ENCODE measurements around the gene CELA3A.
"Not testable (repeated sequence)": the region's sequence is repeated elsewhere in the genome, so short reads cannot be mapped to it uniquely, and the experiment has no call there.

The CELA3A gene

GRCh38 chr1:21982122-21982521, 19.3 kb upstream of the CELA3A start:
- DNase-seq: not testable (repeated sequence)

- not testable (repeated sequence) for DNase-seq
These were observed 17.9 kb upstream of the CELA3A start for GRCh38 chr1:21983539-21983938.

GRCh38 chr1:21985893-21986292, 15.6 kb upstream of the CELA3A start:
- not testable (repeated sequence) for DNase-seq

GRCh38 chr1:21986386-21986785, 15.1 kb upstream of the CELA3A start:
- not testable (repeated sequence) for DNase-seq

GRCh38 chr1:21989672-21990393, 11.6 kb upstream of the CELA3A start:
- DNase-seq: not testable (repeated sequence)

GRCh38 chr1:21992186-21992585, 9.3 kb upstream of the CELA3A start:
- not testable (repeated sequence) for DNase-seq

- DNase-seq: not testable (repeated sequence)
These were observed 6.7 kb upstream of the CELA3A start for GRCh38 chr1:21994716-21995115.

- DNase-seq: not testable (repeated sequence)
These were observed 4.8 kb upstream of the CELA3A start for GRCh38 chr1:21996663-21996970.

- DNase-seq: not testable (repeated sequence)
These were observed 3.4 kb upstream of the CELA3A start for GRCh38 chr1:21997891-21998623.

- DNase-seq: not testable (repeated sequence)
These were observed 2.7 kb upstream of the CELA3A start for GRCh38 chr1:21998624-21999294.

GRCh38 chr1:21999645-22000044, 1.8 kb upstream of the CELA3A start:
- DNase-seq: not testable (repeated sequence)

- DNase-seq: not testable (repeated sequence)
These were observed 1.0 kb downstream of the CELA3A start for GRCh38 chr1:22002461-22002860.

- not testable (repeated sequence) for DNase-seq
These were observed 1.4 kb downstream of the CELA3A start for GRCh38 chr1:22002875-22003274.

GRCh38 chr1:22003959-22004358, 2.5 kb downstream of the CELA3A start:
- DNase-seq: not testable (repeated sequence)

GRCh38 chr1:22005261-22006149, 4.0 kb downstream of the CELA3A start:
- DNase-seq: peak; percentile 44 to 47

GRCh38 chr1:22006736-22007135, 5.3 kb downstream of the CELA3A start:
- DNase-seq: not testable (repeated sequence)

GRCh38 chr1:22007262-22007661, 5.8 kb downstream of the CELA3A start:
- not testable (repeated sequence) for DNase-seq

GRCh38 chr1:22009566-22009965, 8.1 kb downstream of the CELA3A start:
- not testable (repeated sequence) for DNase-seq

- not testable (repeated sequence) for DNase-seq
These were observed 11.3 kb downstream of the CELA3A start for GRCh38 chr1:22012752-22013151.

GRCh38 chr1:22014575-22015206, 13.2 kb downstream of the CELA3A start:
- DNase-seq: not testable (repeated sequence)

- peak; percentile 74 to 75 for DNase-seq
These were observed 17.4 kb downstream of the CELA3A start for GRCh38 chr1:22018583-22019559.
